Measurements from ENCODE around the gene SLC10A1. TPM values are rescaled to one million over a fixed set of nuclear protein-coding genes. Genes with fewer than 3 reads are reported as not detected.

Gene SLC10A1
- polyA plus RNA-seq, 1 donor (not counting 4 experiments of a cell fraction or from before 2014, with no cell fraction given) = not detected

GRCh38 chr14:69727860-69728259 lies 69.2 kb downstream of the SLC10A1 start:
- DNase-seq (ENCODE audit: low read depth, low spot score) (no peak), FAIRE-seq (no peak)
- TF ChIP-seq EZH2 (IDR thresholded peaks at IDR 0.05; ENCODE audit: low read length) = no peak
- TF ChIP-seq CTCF (optimal IDR thresholded peaks at IDR 0.05 in 1 of 3, IDR thresholded peaks at IDR 0.05 in 1 of 3, conservative IDR thresholded peaks at IDR 0.05 in 1 of 3; ENCODE audit: extremely low read depth in 1 of 3, insufficient read depth in 2 of 3, low read length in 3 of 3) = no peak
- Histone ChIP-seq H3K4me3 (ENCODE audit: control insufficient read depth in 2 of 3, extremely low read depth in 1 of 3, insufficient read depth in 2 of 3, low read depth in 1 of 3, low read length in 3 of 3) (no peak overlapping the region), H4K20me1 (ENCODE audit: control insufficient read depth, extremely low read depth, insufficient read depth, low read length) (no peaks in the 10 kb centered on the region), H3K27ac (ENCODE audit: control insufficient read depth, insufficient read depth, low read length) (no peak overlapping the region), H3K4me1 (ENCODE audit: control insufficient read depth, extremely low read depth, insufficient read depth, low read length) (no peaks in the 10 kb centered on the region), H2AFZ (ENCODE audit: control insufficient read depth, low read length) (no peak overlapping the region), H3K36me3 (ENCODE audit: control insufficient read depth in 2 of 2, extremely low read depth in 1 of 2, insufficient read depth in 2 of 2, low read length in 2 of 2) (no peaks in the 10 kb centered on the region), H3K9me1 (ENCODE audit: control insufficient read depth, extremely low read depth, insufficient read depth, low read length) (no peaks in the 10 kb centered on the region), H3K4me2 (ENCODE audit: control insufficient read depth, extremely low read depth, insufficient read depth, low read depth, low read length) (no peak overlapping the region), H3K79me2 (ENCODE audit: control insufficient read depth, insufficient read depth, low read length) (no peaks in the 10 kb centered on the region), H3K9ac (ENCODE audit: control insufficient read depth, extremely low read depth, insufficient read depth, low read length) (no peak overlapping the region), H3K27me3 (ENCODE audit: control insufficient read depth, extremely low read depth, insufficient read depth, low read length) (no peaks in the 10 kb centered on the region), H3K9me3 (ENCODE audit: control insufficient read depth, low read depth, low read length) (no peaks in the 10 kb centered on the region)
- dilution Hi-C loops (cut with MboI; ENCODE audit: extremely low pct_ligation_motif_present, low sequenced_read_pairs) = no loop called here

GRCh38 chr14:69726761-69727511 lies 70.1 kb downstream of the SLC10A1 start:
- H3K27me3 ChIP-seq (ENCODE audit: control insufficient read depth, extremely low read depth, insufficient read depth, low read length) = no peaks in the 10 kb centered on the region
- H3K4me1 ChIP-seq (ENCODE audit: control insufficient read depth, extremely low read depth, insufficient read depth, low read length) = no peaks in the 10 kb centered on the region
- DNase-seq (ENCODE audit: low read depth, low spot score) (no peak), FAIRE-seq (no peak)
- no peaks in the 10 kb centered on the region for H3K36me3 ChIP-seq (ENCODE audit: control insufficient read depth in 2 of 2, extremely low read depth in 1 of 2, insufficient read depth in 2 of 2, low read length in 2 of 2)
- TF ChIP-seq CTCF (optimal IDR thresholded peaks at IDR 0.05 in 1 of 3, IDR thresholded peaks at IDR 0.05 in 1 of 3, conservative IDR thresholded peaks at IDR 0.05 in 1 of 3; ENCODE audit: extremely low read depth in 1 of 3, insufficient read depth in 2 of 3, low read length in 3 of 3) (peak; percentile 86 to 99 (median 97)), EZH2 (IDR thresholded peaks at IDR 0.05; ENCODE audit: low read length) (no peak)
- H3K79me2 ChIP-seq (ENCODE audit: control insufficient read depth, insufficient read depth, low read length) = no peaks in the 10 kb centered on the region
- H4K20me1 ChIP-seq (ENCODE audit: control insufficient read depth, extremely low read depth, insufficient read depth, low read length) = no peaks in the 10 kb centered on the region
- H3K9me1 ChIP-seq (ENCODE audit: control insufficient read depth, extremely low read depth, insufficient read depth, low read length) = no peaks in the 10 kb centered on the region
- H3K4me2 ChIP-seq (ENCODE audit: control insufficient read depth, extremely low read depth, insufficient read depth, low read depth, low read length) = peak overlapping the region; percentile 89
- peak overlapping the region; percentile 24 to 54 (median 35) for H3K4me3 ChIP-seq (ENCODE audit: control insufficient read depth in 2 of 3, extremely low read depth in 1 of 3, insufficient read depth in 2 of 3, low read depth in 1 of 3, low read length in 3 of 3)
- peak overlapping the region; percentile 24 for H3K27ac ChIP-seq (ENCODE audit: control insufficient read depth, insufficient read depth, low read length)
- peak overlapping the region; percentile 75 for H3K9ac ChIP-seq (ENCODE audit: control insufficient read depth, extremely low read depth, insufficient read depth, low read length)
- no peaks in the 10 kb centered on the region for H3K9me3 ChIP-seq (ENCODE audit: control insufficient read depth, low read depth, low read length)
- peak overlapping the region; percentile 86 for H2AFZ ChIP-seq (ENCODE audit: control insufficient read depth, low read length)
- dilution Hi-C loops (cut with MboI; ENCODE audit: extremely low pct_ligation_motif_present, low sequenced_read_pairs) = no loop called here

Small RNA genes lying within 50 kb of the gene (small RNA-seq; reads per million reads assigned to genes)
- 0 reads per million in 3 experiments for gene RF00614 (ENCODE audit: insufficient read length in 3 of 3, low read depth in 3 of 3, low replicate concordance in 1 of 3)

Other genes with a start within 250 kb of the SLC10A1 start
- gene CCDC177, start 222.4 kb downstream of the SLC10A1 start, polyA plus RNA-seq = not detected in 3 replicates
- gene SUSD6, start 185.6 kb downstream of the SLC10A1 start, polyA plus RNA-seq = 10.5 to 12.8 TPM (median 12.0 TPM) in 3 replicates
- gene SRSF5, start 30.1 kb downstream of the SLC10A1 start, polyA plus RNA-seq = 189 to 308 TPM (median 292 TPM) in 3 replicates
- gene SMOC1, start 82.2 kb upstream of the SLC10A1 start, polyA plus RNA-seq = 2.0 to 18.8 TPM (median 6.0 TPM) in 3 replicates

All from keratinocyte (primary cell).